Measurements from ENCODE around the gene GRB10.

Gene GRB10

DNA sequence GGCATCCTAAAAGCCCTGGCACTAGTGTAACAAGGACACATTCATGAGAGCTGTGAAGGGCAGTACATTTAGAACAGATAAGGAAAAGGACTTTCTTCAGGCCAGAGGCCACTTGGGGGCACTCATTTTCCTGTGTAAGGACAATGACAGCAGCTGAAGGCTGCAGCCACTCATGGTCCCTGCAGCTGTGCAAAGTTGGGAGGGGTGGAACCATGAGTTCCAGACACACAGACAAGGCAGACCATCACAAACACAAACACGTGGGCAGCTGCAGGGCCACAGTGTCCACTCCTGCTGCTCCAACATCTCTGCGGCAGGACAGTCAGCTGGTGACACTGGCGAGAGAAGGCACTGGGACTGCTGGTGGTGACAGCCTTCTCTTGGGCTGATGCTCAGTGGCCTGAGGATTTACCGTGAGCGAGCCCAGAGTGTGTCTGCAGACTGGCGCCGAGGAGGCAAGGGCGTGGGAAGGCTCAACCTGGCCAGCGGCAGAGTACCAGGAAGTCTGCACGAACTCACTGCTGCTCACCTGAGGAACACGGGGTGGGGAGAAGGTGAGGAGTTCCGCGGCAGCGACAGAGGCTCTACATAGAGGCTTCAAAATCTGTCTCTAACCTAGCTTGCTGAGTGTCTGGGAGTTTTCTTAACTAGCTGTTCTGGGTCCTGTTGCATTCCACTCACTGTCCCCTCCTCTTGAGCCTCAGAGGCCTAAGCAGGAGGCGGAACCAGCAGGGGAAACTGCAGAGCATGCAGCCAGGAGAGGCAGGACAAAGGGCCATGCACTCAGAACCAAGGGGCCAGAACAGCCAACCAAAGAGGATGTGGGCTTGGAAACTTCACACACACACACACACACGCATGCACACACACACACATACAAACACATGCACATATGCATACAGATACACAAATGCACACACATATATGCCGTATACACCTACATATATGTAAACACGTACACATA lies 141.0 kb downstream of the GRB10 start:
- H3K36me3 ChIP-seq (ENCODE audit: insufficient read depth): no peaks in the 10 kb centered on the region
- H3K79me2 ChIP-seq (ENCODE audit: insufficient read depth, low read depth): no peaks in the 10 kb centered on the region
- H3K27me3 ChIP-seq (ENCODE audit: insufficient read depth, low read depth): no peaks in the 10 kb centered on the region
- H3K27ac ChIP-seq: no peak overlapping the region
- H4K20me1 ChIP-seq (ENCODE audit: insufficient read depth): no peaks in the 10 kb centered on the region
- H3K4me2 ChIP-seq: no peak overlapping the region
- no peak overlapping the region for H3K4me3 ChIP-seq (IDR thresholded peaks at IDR 0.05; ENCODE audit: insufficient read depth, low read depth, low read length)
- H3K4me1 ChIP-seq (ENCODE audit: low read depth, poor library complexity, severe bottlenecking): no peaks in the 10 kb centered on the region
- no peak overlapping the region for H2AFZ ChIP-seq (ENCODE audit: low read depth)
- H3K9ac ChIP-seq: no peak overlapping the region
- TF ChIP-seq, protein P1, sequence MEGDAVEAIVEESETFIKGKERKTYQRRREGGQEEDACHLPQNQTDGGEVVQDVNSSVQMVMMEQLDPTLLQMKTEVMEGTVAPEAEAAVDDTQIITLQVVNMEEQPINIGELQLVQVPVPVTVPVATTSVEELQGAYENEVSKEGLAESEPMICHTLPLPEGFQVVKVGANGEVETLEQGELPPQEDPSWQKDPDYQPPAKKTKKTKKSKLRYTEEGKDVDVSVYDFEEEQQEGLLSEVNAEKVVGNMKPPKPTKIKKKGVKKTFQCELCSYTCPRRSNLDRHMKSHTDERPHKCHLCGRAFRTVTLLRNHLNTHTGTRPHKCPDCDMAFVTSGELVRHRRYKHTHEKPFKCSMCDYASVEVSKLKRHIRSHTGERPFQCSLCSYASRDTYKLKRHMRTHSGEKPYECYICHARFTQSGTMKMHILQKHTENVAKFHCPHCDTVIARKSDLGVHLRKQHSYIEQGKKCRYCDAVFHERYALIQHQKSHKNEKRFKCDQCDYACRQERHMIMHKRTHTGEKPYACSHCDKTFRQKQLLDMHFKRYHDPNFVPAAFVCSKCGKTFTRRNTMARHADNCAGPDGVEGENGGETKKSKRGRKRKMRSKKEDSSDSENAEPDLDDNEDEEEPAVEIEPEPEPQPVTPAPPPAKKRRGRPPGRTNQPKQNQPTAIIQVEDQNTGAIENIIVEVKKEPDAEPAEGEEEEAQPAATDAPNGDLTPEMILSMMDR (conservative IDR thresholded peaks at IDR 0.05; ENCODE audit: low read depth, low read length): no peak

DNA sequence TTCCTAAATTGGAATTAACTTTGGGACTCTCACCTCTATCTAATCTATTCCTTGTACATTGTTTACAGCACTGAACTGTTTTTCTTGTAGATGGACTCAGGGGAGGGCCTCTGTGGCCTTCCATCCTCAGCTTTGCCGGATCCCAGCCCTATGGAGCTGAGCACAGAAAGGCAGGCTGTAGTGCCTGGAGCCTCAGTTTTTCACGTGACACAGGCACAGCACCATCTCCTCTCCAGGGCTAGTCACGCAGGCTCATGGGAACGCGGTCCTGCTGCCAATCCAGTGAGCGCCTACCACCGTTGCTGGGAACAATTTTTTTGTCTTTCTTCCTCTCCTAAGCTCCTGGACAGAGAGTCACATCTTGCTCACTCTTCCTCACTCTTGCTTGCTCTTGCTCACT lies 141.9 kb downstream of the GRB10 start:
- Histone ChIP-seq H3K4me2 (no peak overlapping the region), H3K9ac (no peak overlapping the region), H3K4me3 (IDR thresholded peaks at IDR 0.05; ENCODE audit: insufficient read depth, low read depth, low read length) (no peak overlapping the region), H3K36me3 (ENCODE audit: insufficient read depth) (no peaks in the 10 kb centered on the region), H2AFZ (ENCODE audit: low read depth) (no peak overlapping the region), H4K20me1 (ENCODE audit: insufficient read depth) (no peaks in the 10 kb centered on the region), H3K27ac (no peak overlapping the region), H3K4me1 (ENCODE audit: low read depth, poor library complexity, severe bottlenecking) (no peaks in the 10 kb centered on the region), H3K27me3 (ENCODE audit: insufficient read depth, low read depth) (no peaks in the 10 kb centered on the region), H3K79me2 (ENCODE audit: insufficient read depth, low read depth) (no peaks in the 10 kb centered on the region)
- TF ChIP-seq, protein P1 (conservative IDR thresholded peaks at IDR 0.05; ENCODE audit: low read depth, low read length): no peak

DNA sequence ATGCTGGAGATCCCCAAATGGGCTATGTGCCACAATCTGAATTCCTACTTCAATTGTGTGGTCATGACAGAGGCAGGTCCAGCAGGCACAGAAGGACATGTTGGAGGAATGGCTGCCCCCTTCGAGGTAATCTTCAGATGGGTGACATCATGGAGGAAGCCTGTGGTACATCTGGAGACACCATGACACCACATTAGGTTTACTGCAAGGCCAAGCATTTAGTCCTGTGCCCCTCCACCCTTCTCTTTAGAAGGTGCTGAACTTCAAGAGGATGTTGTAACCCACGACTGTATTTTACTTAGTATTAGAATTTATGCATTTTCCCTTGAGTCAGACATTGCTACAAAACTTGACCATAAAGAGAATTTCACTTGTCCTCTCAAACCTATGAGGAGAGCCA lies 142.4 kb downstream of the GRB10 start:
- H3K27me3 ChIP-seq (ENCODE audit: insufficient read depth, low read depth): no peaks in the 10 kb centered on the region
- H3K27ac ChIP-seq: no peak overlapping the region
- H3K4me1 ChIP-seq (ENCODE audit: low read depth, poor library complexity, severe bottlenecking): no peaks in the 10 kb centered on the region
- H3K9ac ChIP-seq: no peak overlapping the region
- no peaks in the 10 kb centered on the region for H3K36me3 ChIP-seq (ENCODE audit: insufficient read depth)
- H3K4me2 ChIP-seq: no peak overlapping the region
- TF ChIP-seq, protein P1 (conservative IDR thresholded peaks at IDR 0.05; ENCODE audit: low read depth, low read length): no peak
- H3K4me3 ChIP-seq (IDR thresholded peaks at IDR 0.05; ENCODE audit: insufficient read depth, low read depth, low read length): no peak overlapping the region
- H2AFZ ChIP-seq (ENCODE audit: low read depth): no peak overlapping the region
- no peaks in the 10 kb centered on the region for H4K20me1 ChIP-seq (ENCODE audit: insufficient read depth)
- no peaks in the 10 kb centered on the region for H3K79me2 ChIP-seq (ENCODE audit: insufficient read depth, low read depth)

DNA sequence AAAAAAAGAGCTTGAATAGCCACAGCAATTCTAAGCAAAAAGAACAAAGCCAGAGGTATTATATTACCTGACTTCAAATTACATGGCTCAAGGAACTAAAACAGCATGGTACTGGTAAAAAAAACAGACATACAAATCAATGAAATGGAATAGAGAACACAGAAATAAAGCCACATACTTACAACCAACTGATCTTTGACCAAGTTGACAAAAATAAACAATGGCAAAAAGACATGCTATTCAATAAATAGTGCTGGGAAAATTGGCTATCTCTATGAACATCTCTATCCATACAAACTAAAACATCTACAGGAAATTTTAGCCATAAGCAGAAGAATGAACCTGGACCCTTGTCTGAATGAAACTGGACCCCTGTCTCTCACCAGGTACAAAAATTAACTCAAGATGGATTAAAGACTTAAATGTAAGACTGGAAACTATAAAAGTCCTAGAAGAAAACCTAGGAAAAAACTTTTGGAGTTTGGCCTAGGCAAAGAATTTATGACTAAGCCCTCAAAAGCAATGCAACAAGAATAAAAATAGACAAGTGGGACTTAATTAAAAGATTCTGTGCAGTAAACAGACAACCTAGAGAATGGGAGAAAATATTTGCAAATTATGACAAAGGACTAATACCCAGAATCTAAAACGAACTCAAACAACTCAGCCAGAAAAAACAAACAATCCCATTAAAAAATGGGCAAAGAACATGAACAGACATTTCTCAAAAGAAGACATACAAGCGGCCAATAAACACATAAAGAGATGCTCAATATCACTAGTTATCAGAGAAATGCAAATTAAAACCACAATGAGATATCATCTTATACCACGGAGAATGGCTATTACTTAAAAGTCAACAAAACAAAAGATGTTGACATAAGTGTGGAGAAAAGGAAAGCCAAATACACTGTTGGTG lies 144.7 kb downstream of the GRB10 start:
- Histone ChIP-seq H3K9ac (no peak overlapping the region), H4K20me1 (ENCODE audit: insufficient read depth) (no peaks in the 10 kb centered on the region), H3K36me3 (ENCODE audit: insufficient read depth) (no peaks in the 10 kb centered on the region), H3K4me1 (ENCODE audit: low read depth, poor library complexity, severe bottlenecking) (peaks cover 5% of the 10 kb centered on the region), H3K79me2 (ENCODE audit: insufficient read depth, low read depth) (no peaks in the 10 kb centered on the region), H3K27me3 (ENCODE audit: insufficient read depth, low read depth) (no peaks in the 10 kb centered on the region), H3K4me2 (no peak overlapping the region), H3K4me3 (IDR thresholded peaks at IDR 0.05; ENCODE audit: insufficient read depth, low read depth, low read length) (no peak overlapping the region), H3K27ac (no peak overlapping the region), H2AFZ (ENCODE audit: low read depth) (no peak overlapping the region)
- TF ChIP-seq, protein P1 (conservative IDR thresholded peaks at IDR 0.05; ENCODE audit: low read depth, low read length): no peak
